Activated CD4-positive, alpha-beta T cell treated with anti-CD3 and anti-CD28 coated beads, Interleukin-2, amount 50 U/mL, for 4 hours (primary cell): Measurements from ENCODE around the gene TCF7.

Experiments used
- DNase-seq, 2 experiments: peaks; one replicate each; pipeline ENCODE4 v3.0.0-alpha.2; 2020

TCF7 gene

DNA sequence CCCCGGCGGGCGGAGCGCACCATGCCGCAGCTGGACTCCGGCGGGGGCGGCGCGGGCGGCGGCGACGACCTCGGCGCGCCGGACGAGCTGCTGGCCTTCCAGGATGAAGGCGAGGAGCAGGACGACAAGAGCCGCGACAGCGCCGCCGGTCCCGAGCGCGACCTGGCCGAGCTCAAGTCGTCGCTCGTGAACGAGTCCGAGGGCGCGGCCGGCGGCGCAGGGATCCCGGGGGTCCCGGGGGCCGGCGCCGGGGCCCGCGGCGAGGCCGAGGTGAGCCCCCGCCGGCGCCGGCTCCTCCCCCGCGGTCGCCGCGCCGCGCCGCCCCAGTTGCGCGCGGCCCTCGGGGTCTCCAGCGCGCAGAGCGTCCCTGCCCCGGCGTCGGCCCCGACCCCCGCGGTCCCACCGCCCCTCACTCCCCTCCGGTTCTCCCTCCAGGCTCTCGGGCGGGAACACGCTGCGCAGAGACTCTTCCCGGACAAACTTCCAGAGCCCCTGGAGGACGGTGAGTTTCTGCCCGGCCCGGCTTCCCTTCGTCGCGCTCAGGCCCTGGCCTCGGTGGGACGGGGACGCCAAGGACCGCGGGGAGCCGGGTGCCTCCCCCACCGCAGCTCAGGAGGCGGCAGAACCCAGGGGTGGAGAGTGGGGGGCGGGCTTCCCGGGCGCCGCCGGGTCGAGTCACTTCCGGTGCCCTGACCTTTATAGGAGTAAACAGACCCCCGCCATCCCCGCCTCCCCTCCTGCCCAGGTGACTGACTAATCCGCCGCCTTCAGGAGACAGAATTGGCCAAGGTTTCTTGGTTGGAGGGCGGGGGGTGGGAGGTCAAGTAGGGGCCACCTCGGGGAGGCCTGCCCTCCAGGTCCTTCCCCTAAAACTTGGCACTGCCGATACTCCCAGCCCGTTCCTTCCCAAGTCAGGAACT lies 665 bp downstream of the TCF7 start:
- peak; percentile 83 to 86 for DNase-seq

DNA sequence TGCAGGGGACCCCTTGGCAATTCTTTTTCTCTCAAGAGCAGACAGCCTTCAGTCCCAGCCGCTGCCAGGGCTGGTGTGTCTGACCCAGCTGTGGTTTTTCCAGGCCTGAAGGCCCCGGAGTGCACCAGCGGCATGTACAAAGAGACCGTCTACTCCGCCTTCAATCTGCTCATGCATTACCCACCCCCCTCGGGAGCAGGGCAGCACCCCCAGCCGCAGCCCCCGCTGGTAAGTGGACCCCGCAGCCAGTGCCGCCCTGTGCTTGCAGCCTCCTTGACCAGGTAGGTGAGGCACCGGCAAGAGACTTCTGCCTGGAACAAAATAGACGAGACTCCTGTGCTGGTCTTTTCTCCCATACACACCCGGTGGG lies 1.3 kb downstream of the TCF7 start:
- no peak for DNase-seq

DNA sequence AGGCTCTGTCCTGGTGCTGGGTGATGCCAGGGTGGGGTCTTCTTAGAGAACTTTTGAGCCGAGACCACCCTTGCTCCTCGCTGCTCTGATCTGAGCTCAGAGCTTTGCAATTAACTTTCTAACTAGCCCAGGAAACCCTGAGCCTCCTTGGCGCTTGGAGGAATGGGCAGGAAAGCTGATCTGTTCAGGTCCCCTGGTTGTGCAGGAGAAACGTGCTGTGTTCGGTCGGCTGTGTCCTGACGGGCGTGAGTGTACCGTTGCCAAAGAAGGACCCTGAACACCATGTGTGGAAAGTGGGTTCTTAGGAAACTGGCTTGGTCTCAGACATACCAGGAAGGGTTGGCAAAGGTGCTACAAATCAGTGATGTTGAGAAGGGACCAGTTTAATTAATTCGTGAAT lies 1.8 kb downstream of the TCF7 start:
- no peak for DNase-seq

DNA sequence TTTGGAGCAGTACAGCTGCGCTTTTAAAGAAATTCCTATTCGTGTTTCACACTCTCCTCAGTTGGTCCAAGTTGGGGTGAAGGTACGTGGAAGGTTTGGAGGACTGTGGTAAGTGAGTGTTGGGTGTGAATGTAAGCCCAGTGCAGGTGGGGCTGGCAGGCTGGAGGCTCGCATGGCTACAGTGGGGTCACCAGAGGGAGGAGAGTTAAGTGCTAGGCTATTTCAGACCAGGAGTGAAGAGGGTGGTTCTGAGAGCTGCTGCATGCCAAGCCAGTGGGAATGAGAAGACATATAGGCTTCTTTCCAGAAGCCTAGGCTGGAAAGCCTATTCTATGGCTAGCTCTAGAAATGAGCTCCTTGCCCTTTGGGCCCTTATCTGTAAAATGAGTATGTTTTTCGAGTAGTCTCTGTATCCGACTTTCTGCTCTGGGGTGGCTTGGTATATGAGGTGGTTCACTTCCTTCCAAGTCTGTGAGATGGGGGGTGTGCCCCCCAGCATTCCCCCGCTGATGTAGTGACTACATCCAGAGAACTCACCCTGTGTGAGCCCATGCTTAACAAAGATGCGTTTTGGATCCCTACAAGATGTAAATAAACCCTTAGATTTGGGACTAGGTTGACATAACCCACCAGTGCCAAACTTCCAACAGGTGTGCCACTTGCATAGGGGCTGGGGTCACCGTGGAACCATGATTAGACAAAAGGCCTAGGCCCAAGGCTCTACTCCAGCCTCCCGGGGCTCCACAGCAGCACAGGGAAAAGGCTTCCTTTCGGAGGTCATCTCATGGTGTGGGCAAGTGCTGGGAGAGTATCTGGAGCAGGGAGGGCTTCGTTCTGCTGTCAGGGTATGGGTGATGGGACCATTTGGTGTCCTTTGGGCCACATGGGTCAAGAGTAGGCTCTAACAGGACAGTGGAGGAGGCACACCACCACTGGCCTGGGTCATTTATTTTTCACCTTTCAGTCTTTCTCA lies 2.6 kb downstream of the TCF7 start:
- no peak for DNase-seq

DNA sequence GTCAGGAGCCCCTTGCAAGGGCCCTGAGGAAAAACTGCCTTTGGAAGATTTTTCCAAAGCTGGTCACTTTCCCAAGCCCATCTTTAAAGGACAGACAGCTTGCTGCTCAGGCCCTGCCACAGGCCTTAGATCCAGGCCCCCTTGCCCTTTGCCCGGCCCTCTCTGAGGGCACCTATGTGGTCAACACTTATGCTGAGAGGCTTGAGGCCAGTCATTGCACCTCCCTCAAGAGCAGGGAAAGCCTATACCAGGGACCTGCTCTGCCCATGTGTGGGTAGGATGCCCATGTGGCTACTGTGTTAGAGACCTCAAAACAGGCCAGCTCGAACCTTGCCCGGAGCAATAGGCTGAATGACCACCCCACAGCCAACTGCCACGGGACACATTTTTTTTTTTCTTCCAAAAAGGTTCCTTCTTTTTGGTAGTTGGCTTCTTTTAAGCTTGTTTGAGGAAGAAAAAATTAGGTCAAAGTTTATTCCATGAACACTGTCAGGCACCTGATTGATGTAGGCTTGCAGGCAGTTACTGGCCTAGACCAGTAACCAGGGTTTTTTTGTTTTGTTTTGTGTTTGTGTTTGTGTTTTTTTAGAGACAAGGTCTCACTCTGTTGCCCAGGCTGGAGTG lies 3.8 kb downstream of the TCF7 start:
- DNase-seq: no peak

DNA sequence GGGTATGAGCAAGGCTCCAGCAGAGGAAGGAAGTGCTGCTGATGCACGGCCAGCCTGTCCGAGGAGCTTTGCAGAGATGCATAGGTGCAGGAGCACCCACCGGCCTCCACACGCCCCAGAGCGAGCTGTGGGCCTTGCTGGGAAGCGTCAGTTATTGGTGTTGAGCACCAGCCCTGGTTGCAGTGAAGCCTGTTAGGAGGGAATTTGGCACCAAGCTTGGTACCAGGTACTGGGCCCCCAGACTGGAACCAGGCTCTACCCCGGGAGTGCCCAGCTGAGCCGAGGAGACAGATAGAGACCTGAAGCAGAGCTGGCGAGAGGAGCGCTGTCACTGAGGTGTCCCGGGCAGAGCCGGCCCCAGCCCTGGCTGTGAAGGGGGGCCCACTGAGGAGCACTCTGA lies 5.2 kb downstream of the TCF7 start:
- DNase-seq: no peak

DNA sequence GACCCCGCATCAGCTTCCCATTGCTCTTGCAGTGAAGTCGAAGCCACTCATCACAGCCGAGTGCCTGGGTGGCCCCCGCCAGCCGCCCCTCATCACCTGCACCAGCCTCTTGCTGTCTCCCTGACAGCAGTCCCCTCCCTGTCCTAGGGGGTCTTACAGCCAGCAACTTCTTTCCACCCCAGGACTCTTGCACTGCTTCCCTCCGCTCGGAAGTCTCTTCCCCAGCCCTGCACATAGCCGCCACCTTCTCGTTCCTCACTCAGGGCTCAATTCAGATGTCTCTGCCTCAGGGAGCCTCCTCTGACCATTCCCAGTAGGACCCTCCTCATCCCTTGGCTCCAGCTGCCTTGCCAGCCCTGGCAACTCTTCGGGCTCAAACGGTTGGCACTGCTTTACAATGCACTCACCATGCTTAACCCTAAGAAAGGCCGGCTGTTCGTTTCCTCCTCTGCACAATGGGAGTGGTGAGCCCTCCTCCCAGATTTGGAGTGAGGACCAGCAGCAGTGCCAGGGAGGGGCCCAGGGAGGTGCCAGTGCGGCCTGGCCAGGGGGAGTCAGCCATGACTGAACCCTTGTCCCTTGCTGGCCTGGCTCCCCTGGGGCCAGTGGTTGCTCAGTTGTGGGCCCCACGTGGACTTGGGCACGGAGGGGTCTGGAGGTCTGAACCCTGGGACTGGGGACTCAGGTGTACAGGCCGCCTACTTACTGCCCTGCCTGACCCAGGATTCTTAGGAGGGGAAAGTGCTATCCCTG lies 6.1 kb downstream of the TCF7 start:
- no peak for DNase-seq

DNA sequence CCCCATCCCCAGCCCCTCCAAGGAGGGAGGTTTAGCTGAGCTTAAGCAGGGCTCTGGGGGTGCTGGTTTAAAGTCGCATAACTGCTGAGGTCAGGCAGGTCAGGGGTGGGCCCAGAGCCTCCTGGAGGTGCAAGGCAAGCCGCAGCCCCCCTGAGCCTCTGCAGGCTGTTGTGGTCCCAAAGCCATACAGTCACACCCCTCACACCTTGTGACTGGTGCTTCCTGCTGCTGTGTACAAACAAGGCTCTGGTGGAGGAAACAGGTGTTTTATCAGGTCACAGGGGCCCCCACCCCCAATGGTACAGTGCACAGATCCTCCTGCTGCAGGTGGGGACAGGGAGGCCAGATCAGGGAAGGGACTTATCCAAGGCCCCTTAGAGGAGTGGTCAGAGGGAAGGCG lies 8.0 kb downstream of the TCF7 start:
- no peak for DNase-seq

DNA sequence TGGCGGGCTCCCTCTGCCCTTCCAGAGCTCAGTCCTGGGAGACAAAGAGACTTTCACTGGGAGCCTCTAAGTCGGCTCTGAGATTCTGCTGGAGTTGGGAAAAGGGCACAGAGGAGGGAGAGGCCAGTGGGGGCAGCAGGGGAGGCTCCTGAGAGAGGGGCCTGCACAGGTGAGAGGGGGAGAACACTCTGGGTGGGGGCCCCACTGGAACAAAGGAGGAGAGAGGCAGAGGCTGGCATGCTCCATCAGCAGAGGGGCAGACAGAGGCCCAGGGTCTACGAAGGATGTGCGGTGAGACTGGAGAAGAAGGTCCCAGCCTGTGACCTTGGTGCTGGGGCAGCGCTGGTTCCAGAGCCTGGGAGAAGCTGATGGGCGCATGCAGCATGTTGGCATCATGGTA lies 8.9 kb downstream of the TCF7 start:
- no peak for DNase-seq

DNA sequence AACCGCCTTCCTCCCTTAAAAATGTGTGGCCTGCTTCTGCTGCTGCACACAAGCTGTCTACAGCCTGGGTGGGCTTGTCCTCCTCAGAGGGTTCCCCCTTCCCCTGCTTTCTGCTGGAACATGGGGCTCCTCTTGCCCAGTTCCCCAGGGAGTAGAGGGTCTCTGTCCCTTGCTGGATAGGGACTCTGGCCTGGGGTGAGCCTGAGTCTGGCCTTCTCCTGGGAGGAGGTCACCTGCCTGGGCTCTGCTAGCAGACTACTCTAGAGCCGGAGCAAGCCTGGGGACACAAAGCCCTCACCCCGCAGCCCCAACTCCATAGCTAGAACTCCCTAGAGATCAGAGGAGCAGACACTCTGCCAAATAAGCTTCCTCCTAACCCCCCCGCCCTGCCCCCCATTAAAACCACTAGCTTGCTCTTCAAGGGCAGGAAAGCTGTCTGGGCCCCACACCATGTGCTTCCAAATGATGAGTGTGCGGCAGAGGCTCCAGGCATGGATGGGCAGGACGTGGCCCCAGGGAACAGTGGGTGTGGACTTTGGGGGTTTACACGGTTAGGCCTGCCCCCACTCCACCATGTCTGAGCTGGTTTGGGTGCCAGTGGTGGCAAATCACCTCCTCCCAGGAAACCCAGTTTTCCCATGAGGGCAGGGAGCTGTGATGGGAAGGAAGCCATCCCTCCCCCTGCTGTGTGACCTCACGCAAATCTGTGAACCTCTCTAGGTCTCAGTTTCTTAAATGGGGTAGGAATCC lies 10.0 kb downstream of the TCF7 start:
- DNase-seq: no peak

DNA sequence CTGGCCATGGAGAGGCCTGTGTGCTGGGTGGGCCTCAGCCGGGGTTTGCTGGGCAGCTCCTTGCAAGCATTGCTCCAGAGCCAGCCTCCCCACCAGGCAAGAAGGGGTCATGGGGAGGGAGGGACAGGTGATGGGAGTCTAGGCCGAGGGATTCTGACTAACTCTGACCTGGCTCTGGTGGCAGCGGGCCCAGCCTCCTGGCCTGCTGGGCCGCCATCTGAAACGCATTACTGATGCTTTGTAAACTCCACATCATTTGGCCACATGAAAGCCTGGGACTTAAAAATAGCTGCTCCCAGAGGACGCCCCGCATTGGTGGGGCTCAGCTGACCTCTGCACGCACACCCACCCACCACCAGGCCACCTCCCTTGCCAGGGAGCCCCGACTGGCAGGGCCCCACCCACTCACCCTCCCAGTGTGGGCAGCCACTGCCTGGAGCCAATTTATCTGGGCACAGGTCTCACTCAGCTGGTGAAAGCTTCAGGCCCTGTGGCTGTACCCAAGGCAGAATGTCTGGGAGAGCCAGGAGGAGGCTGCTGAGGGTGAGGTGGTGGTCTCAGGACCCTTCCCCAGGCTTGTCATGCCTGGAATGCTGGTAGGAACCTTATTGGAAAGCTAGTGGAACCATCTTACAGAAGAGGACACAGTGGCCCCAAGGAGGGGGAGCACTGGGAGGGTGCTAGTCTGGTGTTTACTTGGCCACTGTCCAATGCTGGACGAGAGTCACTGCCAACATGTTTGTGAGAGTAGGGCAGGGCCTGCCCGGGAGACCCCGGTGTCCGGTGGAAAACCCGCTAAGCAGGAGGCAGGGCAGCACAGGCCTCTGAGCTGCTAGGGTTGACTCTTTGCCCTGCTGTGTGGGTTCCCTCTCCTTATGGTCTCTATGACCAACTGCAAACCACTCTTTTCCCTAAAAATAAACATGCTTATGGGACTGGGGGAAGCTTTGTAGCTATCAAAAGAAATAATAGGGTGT lies 10.8 kb downstream of the TCF7 start:
- no peak for DNase-seq

DNA sequence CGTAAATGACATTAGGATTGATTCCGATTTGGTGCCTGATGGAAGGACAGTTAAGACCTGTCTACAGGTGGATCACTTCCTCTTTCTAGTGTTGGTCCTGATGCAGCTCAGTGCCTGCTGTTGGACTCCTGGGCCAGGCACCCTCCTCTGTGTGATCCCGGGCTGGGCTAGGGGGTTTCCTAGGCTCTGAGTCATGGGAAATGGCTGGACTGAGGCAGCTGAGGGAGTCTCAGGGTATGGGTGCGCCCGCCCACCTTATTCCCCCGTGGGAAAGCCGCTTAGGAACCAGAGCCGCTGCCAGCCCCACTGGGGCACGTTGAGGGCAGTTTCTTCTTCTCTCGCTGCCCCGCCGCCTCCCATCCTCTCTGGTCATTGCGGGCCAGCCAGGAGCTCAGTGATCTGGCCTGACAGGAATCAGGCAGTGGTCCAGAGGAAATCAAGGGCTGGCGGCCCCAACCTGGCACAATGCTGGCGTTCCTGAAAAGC lies 12.9 kb downstream of the TCF7 start:
- DNase-seq: peak; percentile 48 to 59

DNA sequence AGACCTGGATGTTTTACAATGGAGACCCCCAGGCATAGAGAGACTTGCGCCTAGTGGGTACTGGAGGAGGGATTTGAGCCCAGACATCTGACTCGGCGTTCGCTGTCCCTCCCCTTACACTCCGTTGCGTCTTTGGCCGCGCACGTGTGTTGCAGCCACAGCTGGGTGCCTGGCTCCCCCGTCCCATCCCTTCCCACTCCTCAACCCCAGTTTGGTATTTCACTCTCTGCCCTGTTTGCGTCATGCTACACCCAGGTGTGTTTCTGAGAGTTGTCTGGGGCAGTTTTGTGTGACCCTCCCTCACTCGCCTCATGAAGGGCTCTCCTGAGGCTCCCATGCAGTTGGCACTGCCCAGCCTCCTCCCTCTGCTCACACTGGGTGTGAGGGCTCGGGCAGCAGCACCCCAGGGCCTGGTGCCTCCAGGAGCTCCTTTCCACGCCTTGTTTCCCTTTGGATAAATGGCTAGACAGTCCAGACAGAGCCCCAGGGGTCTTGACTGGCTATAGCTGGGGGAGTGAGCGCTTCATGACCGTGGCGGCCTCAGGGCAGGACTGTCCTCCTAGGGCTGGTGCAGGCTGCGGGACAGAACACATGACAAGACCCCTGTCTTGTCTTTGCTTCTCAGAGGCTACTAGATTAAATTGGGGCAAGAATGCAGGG lies 13.6 kb downstream of the TCF7 start:
- no peak for DNase-seq

DNA sequence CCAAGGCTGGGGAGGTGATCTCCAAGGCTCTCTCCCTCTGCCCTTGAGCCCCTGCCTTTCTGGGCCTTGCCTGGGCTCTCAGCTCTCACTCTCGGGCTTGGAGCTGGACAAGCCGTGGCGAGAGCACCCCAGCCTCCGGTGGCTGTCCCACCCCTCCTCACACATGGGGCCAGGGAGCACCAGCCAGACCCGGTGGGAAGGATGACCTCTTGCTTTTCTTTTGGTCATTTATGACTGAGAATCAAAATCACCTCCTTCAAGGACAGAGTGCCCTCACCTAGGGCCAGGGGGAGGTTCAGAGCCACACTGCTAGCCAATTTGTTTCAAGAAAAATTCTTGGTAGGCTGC lies 14.1 kb downstream of the TCF7 start:
- DNase-seq: no peak

DNA sequence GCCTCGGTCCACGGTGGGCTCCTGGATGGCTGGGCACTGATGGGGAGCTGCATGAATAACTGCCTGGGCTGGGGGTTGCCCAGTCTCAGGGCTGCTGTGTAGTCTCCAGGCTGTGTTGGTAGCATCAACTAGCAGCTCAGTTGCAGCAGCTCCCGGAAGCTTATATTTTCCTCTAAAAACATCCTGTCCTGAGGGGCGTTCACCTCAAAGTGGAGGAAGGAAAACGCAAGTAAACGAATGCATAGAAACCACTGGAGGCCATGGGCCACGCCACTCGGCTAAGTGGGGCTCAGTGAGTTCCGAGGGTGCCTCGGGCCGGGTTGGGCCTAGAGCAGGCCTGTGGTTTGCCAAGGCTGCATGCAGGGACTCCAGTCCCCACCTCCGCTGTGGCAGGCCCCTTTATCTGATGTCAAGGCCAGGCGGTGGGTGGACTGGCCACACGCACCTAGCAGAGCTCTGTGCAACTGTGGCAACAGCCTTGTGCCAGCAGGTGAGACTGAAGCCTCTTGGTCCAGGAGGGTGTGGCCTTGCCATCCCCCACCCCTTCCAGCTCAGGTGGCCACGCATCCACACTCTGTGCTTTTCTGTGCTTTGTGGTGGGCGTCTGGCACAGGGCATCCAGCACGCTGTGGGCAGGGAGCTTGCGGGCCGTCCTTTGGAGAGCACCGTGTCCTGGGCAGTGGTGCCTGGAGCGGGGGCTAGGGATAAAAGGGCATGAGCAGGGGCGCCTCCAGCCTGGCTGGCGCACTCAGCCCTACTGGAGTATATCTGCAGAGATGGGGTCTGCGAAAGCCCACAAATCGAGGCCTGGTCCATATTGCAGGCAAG lies 15.1 kb downstream of the TCF7 start:
- no peak for DNase-seq

DNA sequence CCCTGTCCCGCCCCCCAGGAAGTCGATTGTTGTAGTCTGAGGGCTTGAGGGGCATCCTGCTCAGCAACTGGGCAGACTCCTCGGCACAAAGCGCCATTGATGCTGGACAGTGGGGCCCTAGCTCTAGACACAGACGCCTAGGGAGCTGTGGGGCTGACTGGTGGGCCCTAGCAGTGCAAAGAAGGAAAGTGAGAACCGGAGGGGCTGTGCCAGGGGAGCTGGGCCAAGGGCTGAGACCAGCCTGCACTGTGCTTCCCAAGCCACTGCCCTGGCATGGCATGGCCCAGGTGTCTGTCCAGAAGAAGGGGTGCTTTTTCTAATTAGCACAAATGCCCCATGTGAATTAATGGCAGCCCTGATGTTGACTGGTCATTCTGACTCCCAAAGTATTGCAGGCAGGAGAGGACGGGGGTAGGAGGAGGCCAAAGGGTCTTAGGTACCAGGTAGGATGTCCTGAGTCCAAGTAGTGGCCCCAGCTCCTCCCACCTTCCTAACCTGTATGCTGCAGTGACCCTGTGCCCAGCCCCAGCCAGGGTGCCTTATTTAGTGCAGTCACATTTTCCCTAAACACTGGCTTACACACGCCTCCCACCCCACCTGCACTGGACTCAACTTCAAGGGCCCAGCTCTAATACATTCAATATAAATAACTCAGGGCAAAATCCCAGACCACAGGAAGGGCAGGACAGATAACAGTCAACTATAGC lies 15.9 kb downstream of the TCF7 start:
- no peak for DNase-seq

DNA sequence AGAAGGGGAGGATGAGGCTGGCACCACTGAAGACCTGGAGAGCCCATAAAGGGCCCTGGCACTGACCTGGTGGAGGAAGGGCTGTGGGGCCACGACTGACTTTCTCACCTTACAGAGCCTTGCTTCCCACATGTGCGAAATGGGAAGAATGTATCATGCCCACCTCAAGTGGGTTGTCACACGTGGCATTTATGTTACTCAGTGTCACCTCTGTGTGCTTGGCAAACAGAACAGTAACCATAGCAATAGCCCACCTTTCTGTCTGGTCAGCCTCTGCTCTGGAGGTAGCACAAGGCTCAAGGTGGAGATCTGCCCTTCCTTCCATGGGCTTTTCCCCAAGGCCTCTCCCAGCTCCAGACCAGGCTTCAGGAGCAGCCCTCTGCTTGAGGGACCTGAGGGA lies 16.7 kb downstream of the TCF7 start:
- peak in 1 of 2 experiments; percentile 53 for DNase-seq
